GM12801 (cell line): ENCODE data around the gene TOX3.

Experiments
- TF ChIP-seq, protein P1 (sequence below): IDR thresholded peaks from one replicate; pipeline ENCODE4 v1.5.1; 2011; ENCODE audit warnings: control low read depth; ENCODE audit not compliant: insufficient read length; ENCODE audit errors: extremely low read depth

The TOX3 gene

DNA sequence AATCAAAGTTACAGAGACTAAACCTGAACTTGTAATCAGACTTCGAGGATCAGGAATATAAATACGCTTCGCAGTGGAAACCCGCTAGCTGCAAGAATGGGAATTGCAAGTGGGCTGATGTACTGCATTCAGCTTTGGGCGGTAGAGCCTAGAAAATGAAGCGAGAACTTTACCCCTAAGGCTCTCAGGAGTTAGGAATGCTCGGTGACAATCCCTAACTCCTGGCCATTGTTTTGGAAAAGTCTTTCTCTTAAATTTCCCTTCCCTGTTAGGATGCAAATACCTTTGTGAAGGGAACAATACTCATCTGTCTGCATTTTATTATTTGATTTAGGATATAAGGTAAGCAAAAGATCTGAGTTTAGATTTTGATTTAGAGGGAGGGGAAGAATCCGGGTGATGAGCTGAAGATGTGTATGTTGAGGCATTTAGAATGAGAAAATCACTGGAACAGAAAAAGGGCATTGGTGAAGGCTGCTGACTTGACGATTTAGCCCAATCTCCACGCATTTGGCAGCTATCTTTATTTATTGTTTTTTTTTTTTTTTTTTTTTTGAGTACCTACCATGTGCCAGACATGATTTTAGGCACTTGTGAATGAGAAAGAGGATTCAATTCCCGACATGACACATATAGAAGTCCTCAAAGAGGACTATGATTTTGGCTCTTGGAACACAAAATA lies 2.2 kb upstream of the TOX3 start:
- TF ChIP-seq, protein P1, sequence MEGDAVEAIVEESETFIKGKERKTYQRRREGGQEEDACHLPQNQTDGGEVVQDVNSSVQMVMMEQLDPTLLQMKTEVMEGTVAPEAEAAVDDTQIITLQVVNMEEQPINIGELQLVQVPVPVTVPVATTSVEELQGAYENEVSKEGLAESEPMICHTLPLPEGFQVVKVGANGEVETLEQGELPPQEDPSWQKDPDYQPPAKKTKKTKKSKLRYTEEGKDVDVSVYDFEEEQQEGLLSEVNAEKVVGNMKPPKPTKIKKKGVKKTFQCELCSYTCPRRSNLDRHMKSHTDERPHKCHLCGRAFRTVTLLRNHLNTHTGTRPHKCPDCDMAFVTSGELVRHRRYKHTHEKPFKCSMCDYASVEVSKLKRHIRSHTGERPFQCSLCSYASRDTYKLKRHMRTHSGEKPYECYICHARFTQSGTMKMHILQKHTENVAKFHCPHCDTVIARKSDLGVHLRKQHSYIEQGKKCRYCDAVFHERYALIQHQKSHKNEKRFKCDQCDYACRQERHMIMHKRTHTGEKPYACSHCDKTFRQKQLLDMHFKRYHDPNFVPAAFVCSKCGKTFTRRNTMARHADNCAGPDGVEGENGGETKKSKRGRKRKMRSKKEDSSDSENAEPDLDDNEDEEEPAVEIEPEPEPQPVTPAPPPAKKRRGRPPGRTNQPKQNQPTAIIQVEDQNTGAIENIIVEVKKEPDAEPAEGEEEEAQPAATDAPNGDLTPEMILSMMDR = no peak

DNA sequence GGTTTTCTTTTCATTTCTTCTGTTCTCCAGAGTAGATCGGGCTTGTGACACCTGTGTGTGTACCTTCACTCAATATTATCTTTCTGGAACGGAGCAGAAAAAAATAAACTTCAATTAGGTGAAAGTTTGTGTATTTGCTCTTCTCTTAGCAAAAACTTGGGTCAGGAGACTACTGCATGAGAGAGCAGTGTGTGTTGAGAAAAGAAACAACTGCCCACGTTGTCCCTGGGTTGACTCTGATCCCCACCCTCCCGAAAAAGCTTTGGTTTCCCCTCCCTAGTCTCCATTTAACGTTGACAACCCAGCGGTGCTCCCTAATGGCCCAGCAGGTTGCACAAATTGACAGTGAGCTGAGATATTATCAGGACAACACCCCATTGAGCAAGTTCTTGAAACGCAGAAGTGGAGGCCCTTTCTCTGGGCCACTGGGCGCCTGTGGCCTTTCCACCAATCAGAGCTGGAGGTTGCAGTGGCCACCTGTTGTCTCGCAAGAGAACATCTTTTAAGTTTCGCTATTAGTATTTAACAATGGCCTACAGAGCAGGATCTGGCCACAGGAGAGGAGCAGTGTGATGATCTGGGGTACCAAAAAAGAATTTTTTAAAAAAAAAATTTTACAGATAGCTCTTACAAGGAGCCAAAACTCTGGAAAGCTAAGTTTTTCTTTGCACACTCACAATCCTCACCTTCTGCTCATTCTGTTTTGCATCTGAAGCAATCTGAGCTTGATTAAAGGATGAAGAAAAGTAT lies 1.5 kb upstream of the TOX3 start:
- TF ChIP-seq, protein P1 = no peak

DNA sequence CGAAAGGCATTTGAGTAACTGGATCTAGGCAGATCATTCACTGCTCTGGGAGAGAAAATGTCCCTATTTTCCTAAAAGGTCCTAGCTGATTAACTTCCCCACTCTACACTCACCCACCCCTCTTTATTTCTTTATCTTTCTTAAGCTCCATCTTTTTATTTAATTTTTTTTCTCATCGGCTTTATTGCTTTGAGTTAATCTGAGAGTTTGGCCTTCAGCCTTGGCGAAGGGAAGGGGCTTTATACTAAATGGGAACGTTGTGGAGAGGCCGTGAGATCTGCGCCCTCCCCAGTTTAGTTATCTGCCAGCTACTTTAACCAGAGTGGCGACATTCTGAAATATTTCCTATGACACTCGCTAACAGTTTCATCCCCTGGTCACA lies 882 bp upstream of the TOX3 start:
- TF ChIP-seq, protein P1 = no peak

DNA sequence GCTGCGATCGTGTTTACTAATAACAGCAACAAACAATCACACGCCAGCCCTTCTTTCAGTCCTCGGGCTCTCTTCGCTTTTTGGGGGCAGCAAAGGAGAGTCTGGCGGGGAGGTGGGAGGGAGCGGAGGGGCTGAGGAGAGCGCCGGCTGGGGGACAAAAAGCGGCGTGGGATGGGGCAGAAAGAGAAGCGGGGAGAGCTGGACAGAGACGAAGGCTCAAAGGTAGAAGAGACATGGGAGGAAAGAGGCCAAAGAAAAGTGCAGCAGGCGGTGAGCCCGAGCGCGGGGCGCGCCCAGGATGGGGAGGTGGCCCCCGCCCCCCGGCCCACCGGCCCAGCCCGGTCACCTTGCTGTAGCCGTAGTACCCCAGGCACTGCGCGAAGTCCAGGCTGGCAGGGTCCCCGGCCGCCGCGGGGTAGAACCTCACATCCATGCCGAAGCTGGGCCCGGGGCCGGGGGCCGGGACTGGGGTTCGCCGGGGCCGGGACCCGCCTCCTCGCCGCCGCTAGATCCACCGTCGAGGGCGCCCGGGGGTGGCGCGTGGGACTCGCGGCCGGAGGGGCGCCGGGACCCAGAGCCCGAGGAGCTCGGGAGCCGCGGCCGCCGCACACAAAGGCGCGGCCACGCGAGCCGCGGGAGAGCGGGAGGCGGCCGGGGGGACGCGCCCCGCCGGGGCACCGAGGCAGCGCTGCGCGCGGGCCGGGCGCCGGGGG lies 496 bp downstream of the TOX3 start:
- TF ChIP-seq, protein P1 = no peak

DNA sequence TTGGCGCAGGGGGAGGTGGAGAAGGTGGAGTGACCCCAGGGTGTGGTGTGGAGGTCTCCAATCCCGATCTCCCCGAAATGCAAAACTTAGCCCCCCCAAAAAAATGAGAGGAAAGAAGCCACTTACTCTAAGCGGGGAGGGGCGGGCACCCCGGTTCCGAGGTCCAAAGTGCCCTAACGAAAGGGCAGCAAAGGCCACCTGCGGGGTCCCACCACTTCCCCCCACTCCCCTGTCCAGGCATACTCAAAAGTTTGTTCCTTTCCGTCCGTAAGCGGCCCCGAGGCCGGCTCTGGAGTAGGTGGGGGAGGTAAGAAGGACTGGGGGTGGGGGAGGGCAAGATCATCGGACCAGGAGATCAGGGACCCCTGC lies 1.1 kb downstream of the TOX3 start:
- TF ChIP-seq, protein P1 = no peak

DNA sequence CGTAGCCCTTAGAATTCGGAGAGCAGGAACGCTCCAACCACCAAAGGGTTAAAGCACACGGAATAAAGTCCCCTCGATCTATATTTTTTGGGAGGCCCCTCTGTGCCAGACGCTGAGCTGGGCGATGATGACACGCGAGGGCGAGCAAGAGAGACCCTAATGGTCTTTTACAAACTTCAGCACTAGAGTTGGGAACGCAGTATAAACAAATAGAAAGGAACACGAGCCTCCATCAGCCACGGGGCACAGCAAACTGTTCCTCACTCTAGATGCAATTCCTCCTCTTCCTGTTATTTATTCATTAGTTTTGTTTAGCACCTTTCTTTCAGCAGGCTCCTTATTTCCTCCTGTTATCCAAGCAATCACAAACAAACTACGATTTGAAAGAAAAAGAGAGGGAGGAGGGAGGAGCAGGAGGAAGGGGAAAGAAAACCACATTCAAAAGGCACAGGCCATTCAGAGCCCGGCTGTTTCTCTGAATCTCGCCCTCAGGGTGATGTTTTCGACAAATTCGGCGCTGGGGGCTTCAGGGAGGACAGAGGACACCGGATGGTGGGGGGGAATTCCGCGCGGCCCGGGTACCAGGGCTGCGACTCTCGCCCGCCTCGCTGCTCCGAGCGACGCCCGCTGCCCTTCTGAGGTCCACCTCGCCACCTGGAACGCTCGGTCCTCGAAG lies 1.6 kb downstream of the TOX3 start:
- TF ChIP-seq, protein P1 = no peak

DNA sequence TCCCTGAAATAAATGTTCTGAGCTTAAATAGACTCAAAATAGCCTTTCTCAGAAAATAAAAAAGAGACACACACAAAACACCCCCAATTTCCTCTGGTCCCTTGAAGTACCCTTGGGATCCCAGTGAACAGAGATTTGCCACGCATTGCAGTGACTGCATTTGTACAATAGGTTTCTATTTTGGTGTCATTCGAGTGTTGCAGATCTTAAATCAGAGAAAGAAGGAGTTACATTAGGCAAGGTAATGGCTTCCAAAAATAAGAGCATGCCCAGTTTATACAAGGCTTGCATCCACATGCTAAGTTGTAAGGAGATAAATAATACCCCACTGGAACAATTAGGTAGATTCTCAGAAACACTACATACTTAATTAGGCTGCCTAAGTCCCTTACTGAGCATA lies 2.2 kb downstream of the TOX3 start:
- TF ChIP-seq, protein P1 = no peak
